GM19324 (cell line): ENCODE data around the gene DBF4B.
A peak's percentile ranks its signal among the peaks of the same experiment; 100 is the strongest.

ENCODE experiments used
- ATAC-seq: cut with Tn5 transposase; IDR thresholded peaks from one replicate; pipeline ENCODE4 v1.9.1; 2021; ENCODE audit warnings: mild to moderate bottlenecking, moderate library complexity; ENCODE audit not compliant: unreplicated experiment, low FRiP score

DBF4B gene

GRCh38 chr17:44775838-44776621 is 67.6 kb downstream of the DBF4B start:
- ATAC-seq: peak; percentile 13

- ATAC-seq: no peak
Observed at GRCh38 chr17:44776628-44777393, 68.3 kb downstream of the DBF4B start.

GRCh38 chr17:44777394-44778348 is 69.2 kb downstream of the DBF4B start:
- ATAC-seq: no peak

GRCh38 chr17:44778656-44779210 is 70.3 kb downstream of the DBF4B start:
- ATAC-seq: no peak

GRCh38 chr17:44779211-44780025 is 71.0 kb downstream of the DBF4B start:
- ATAC-seq: no peak

- no peak for ATAC-seq
Observed at GRCh38 chr17:44780161-44780560, 71.7 kb downstream of the DBF4B start.

GRCh38 chr17:44780845-44781480 is 72.5 kb downstream of the DBF4B start:
- ATAC-seq: no peak

- ATAC-seq: no peak
Observed at GRCh38 chr17:44781551-44782325, 73.3 kb downstream of the DBF4B start.

- no peak for ATAC-seq
Observed at GRCh38 chr17:44782326-44782850, 73.9 kb downstream of the DBF4B start.

GRCh38 chr17:44785921-44786320 is 77.5 kb downstream of the DBF4B start:
- ATAC-seq: no peak

GRCh38 chr17:44786551-44787081 is 78.2 kb downstream of the DBF4B start:
- ATAC-seq: no peak

GRCh38 chr17:44787271-44787940 is 78.9 kb downstream of the DBF4B start:
- ATAC-seq: no peak

- no peak for ATAC-seq
Observed at GRCh38 chr17:44788139-44788538, 79.7 kb downstream of the DBF4B start.

GRCh38 chr17:44792276-44792675 is 83.8 kb downstream of the DBF4B start:
- ATAC-seq: no peak

- ATAC-seq: no peak
Observed at GRCh38 chr17:44793885-44794842, 85.7 kb downstream of the DBF4B start.

- ATAC-seq: no peak
Observed at GRCh38 chr17:44794851-44795413, 86.5 kb downstream of the DBF4B start.
